GM12878 (cell line): ENCODE data around the gene CLC.
"Not testable (repeated sequence)": the region's sequence is repeated elsewhere in the genome, so short reads cannot be mapped to it uniquely, and the experiment has no call there.

Experiments used
- CHD2 ChIP-seq: IDR thresholded peaks from 2 replicates; pipeline ENCODE4 v1.6.1; 2011; ENCODE audit warnings: low read depth, low read length, improper control_type of control experiment, borderline replicate concordance
- FOXK2 ChIP-seq: fragments of 450-650 bp; IDR thresholded peaks from 2 replicates; pipeline ENCODE4 v1.6.1; 2017; ENCODE audit warnings: mild to moderate bottlenecking, moderate library complexity
- MYB ChIP-seq: fragments of 150-350 bp; IDR thresholded peaks from 2 replicates; pipeline ENCODE4 v1.6.1; 2014; ENCODE audit warnings: mild to moderate bottlenecking, low read depth, low read length, borderline replicate concordance
- NR2C2 ChIP-seq: IDR thresholded peaks from 2 replicates; pipeline ENCODE4 v1.6.1; 2011; ENCODE audit warnings: borderline replicate concordance, low read depth; ENCODE audit not compliant: control insufficient read depth, insufficient read length

DNA sequence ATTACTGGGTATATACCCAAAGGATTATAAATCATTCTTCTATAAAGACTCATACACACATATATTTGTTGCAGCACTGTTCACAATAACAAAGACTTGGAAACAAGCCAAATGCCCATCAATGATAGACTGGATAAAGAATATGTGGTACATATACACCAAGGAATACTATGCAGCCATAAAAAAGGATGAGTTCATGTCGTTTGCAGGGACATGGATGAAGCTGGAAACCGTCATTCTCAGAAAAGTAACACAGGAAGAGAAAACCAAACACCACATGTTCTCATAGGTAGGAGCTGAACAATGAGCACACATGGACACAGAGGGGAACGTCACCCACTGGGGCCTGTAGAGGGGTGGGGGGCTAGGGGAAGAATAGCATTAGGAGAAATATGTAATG lies 17.7 kb downstream of the CLC start:
- TF ChIP-seq FOXK2, CHD2, NR2C2, MYB: not testable (repeated sequence)
